Stimulated activated CD8-positive, alpha-beta memory T cell treated with anti-CD3 and anti-CD28 coated beads, Interleukin-15, amount 100 ng/mL, for 24 hours (primary cell): ENCODE results near the gene ZNF428.
A peak's percentile ranks its signal among the peaks of the same experiment; 100 is the strongest.
"Not testable (repeated sequence)": the region's sequence is repeated elsewhere in the genome, so short reads cannot be mapped to it uniquely, and the experiment has no call there.

Experiments used
- DNase-seq: peaks from one replicate; pipeline ENCODE4 v3.0.0-alpha.2; 2020; ENCODE audit warnings: low read depth

Gene ZNF428, protein sequence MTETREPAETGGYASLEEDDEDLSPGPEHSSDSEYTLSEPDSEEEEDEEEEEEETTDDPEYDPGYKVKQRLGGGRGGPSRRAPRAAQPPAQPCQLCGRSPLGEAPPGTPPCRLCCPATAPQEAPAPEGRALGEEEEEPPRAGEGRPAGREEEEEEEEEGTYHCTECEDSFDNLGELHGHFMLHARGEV

DNA sequence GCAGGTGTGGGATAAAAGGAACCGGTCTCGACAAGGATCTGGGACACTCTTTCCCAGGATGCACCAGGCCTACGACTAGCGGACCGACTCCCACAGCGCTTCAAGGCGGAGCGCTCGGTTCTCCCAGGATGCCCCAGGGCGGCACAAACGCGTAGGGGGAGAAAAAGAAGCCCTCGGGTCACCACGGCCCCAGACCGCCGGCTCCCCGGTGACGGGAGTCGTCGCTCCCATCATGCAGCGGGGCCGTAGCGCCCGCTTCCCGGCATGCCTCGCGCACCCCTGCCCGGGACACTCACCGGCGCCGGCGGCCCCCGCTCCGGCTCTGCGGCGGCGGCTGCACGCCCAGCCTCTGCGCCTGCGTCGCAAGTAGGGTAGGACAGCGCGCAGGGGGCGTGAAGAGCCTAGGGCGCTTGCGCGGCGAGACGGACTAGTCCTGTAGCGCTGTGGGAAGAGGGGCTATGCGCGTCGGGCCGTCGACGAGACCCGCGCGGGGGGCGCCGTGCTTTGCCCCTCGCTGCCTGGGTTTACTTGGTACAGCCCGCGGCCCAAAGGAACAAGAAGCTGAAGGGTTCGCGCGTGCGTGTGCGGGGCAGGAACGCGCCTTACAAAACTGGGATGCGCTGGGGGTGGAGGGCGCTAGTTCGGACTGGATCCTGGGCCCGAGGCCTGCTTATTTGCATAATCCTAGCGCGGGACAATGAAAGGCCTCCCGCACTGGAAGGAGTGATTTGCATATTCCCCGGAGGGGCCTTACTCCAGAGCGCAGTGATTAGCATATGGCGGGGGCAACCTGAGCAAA lies at the start of gene ZNF428:
TSS of gene ZNF428 (minus strand) at position 368 of the 799 bp plus-strand sequence. CDS start 5,325 bp downstream, outside the sequence.
- peak; percentile 71 for DNase-seq

- DNase-seq = peak; percentile 84
Observed at GRCh38 chr19:43668406-43669109, 49.1 kb upstream of the ZNF428 start.

DNA sequence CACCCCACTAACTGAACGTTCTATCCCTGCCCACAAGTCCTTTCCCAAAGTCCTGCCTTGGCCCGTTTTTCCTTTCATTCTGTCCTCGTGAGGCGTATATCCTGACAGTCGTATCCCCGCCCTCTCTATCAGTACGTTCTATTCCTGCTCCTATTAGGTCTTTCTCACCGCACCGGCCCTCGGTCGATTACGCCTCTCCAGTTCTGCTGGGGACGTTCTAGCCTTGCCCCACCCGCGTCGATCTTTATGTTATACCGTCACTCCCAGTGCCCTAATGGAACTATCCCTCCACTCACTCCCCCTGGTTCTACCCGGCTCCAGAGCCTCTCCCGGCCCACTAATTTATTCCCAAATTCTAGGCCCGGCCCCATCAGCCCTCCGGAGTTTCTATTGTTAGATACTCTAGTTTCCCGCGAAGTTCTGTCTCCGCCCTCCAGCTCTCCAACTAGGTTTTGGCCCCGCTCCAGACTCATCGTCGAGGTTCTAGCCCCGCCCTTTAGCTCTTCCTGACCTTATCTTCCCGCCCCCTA lies 48.5 kb upstream of the ZNF428 start:
- DNase-seq = no peak

- no peak for DNase-seq
Observed at GRCh38 chr19:43667126-43667875, 47.9 kb upstream of the ZNF428 start.

DNA sequence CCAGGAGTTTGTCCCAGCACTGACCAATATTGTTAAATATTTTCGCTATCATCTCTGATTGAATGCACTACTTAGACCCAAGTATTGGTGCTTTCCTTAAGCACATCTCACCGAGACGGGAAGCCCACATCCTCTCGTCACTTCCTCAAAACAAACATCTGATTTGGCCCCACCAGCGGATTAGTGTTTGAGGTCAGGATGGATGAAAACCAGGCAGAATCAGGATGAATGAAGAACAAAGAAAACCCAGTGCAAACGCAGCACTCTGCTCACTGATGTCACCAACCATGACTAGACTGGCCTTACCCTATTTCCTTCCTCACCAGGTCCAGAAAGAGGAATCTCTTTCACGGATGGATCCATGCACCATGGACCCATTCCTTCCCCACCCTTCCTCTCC lies 44.6 kb upstream of the ZNF428 start:
- DNase-seq = no peak

GRCh38 chr19:43662487-43662886 lies 43.1 kb upstream of the ZNF428 start:
- no peak for DNase-seq

DNA sequence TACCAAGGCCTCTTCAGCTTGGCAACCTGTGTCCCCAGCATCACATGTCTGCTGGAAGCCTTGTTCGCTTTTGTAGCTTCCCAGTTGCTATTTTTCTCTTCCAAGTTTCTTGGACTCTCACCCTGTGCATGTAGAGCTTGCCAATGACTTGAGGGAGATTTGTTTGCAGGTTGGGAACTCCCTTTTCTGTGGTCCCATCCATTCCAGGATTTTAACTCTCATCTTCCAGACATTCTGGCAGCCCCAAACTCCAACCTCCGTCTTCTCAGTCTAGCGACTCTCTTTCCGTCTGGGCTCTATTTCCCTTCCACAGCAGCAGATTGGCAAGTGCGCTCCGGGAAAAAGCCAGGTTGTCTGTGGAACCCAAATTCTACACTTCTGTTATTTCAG lies 41.5 kb upstream of the ZNF428 start:
- DNase-seq = no peak

GRCh38 chr19:43660301-43660970 lies 41.0 kb upstream of the ZNF428 start:
- DNase-seq = no peak

DNA sequence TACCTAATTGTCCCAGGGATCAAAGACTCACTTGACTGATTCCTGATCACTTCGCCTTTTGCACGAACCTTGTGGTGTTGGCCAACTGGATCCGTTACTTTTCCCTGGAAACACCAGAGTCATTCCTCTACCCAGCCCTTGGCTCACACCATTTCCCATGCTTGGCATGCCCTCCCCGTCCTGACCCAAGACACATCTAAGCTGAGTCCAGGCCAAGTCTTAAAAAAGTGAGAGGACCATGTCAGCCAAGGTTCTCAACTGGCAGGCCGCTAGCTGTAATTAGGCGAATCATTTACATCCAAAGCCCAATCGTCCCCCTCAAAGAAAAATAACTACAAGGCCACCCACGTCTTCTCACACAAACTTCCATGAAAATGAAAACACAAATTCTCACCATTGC lies 39.1 kb upstream of the ZNF428 start:
- DNase-seq = no peak

DNA sequence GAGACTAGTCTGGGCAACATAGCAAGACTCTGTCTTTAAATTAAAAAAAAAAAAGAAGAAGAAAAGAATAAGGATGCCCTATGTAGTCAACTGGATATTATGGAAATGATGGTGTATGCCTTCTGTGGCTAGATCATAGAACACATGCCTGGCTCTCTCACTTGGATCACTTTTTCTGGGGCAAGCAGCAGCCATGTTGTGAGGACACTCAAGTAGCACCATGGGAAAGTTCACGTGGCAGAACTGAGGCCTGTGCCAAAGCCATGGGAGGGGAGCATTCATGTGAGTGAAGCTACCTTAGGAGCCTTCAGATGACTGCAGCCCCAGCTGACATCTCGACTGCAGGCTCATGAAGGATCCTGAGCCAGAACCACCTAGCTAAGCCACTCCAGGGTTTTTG lies 38.6 kb upstream of the ZNF428 start:
- DNase-seq = no peak

DNA sequence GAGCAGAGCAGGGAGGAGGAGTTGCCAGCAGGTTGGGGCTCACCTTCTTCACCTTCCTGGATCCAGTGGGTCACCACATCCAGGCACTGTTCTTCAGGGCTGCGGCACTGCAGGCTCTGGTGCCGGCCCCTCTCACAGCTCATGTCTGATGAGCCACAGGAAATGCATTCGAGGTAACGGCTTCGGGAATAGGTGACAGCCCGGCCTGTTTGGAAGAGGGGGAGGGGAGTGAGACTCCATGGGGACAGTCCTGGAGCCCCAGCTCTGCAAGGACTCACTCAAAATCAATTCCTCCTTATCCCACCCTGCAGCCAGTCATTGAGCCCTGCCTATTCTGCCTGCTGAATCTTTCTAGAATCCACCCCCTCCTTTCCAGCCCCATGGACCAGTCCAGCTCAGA lies 37.0 kb upstream of the ZNF428 start:
- no peak for DNase-seq

GRCh38 chr19:43652546-43652874 lies 33.1 kb upstream of the ZNF428 start:
- no peak for DNase-seq

DNA sequence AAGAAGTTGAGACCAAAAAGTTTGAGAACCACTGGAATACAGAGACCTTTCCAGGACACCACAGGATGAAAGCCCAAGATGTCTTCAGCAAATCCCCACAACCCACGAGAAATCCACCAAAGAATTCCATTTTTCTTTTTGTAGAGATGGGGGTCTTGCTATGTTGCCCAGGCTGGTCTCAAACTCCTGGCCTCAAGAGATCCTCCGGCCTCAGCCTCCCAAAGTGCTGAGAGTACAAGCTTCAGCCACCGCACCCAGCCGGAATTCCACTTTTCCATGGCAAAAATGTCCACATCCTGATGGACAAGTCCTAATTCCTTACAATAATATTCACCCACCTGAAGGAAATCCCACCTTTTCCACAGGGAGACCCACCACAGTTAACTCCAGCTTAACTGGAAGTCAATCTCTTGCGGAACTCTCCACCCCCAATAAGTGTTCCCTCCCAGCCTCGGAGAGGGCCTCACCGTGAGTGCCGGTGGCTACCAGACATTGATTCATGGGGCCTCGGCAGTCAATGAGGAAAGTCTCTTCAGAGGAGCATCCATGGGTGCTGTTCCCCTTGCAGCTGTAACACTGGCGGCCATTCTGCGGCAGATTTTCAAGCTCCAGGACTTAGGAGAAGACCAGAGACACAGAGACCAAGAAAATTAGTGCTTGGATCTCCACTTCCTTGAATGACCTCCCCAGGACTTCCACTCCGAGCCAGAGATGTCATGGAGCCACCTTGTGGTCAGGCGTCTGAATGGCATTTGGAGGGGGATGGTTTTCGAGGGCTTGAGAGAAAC lies 32.5 kb upstream of the ZNF428 start:
- DNase-seq = no peak

GRCh38 chr19:43650276-43650675 lies 30.8 kb upstream of the ZNF428 start:
- not testable (repeated sequence) for DNase-seq

DNA sequence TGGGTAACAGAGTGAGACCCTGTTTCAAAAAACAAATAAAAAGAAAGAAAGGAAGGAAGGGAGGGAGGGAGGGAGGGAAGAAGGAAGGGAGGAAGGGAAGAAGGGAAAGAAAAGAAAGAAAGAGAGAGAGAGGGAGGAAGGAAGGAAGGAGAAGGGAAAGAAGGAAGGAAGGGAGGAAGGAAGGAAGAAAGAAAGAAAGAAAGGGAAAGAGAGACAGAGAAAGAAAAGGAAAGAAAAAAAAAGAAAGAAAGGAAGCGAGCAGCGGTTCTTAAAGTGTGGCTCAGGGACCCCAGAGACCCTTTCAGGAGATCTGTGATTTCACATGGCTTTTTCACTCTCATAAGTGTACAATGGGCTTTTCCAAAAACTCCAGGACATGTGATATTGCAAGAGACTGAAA lies 30.1 kb upstream of the ZNF428 start:
- DNase-seq = no peak

DNA sequence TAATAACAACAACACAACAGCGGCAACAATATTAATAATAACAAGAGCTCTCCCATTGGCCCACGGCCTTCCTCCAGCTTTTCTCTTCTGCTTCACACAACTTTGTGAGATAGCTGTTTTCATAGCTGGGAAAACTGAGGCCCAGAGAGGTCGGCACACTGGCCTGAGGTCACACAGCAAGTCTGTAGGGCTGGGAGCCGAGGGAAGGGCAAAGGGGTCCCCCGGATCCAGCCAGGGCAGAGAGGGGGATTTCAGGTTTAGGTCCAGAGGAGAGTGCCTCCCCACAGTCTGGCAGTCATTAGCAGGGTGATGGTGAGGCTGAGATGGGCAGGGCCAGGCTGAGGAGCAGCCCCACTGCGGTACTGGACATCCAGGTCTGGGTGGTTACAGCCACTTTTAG lies 29.2 kb upstream of the ZNF428 start:
- no peak for DNase-seq

GRCh38 chr19:43644181-43644580 lies 24.8 kb upstream of the ZNF428 start:
- no peak for DNase-seq

DNA sequence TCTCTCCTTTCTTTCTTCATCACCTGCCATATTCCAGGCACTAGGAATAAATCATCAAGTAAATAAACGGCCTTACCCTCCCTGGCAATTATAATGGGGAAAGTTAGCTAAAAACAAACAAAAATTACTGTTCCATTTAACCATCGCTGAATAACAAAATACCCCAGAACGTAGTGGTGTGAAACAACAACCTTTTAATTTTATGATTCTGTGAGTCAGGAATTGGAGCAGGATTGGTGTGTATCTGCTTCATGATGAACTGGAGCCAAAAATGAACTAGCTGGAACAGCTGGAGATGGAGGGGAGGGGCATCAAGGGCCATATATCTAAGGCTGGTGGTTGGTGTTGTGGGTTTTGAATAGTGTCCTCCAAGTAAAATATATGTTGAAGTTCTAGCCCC lies 23.9 kb upstream of the ZNF428 start:
- DNase-seq = no peak

GRCh38 chr19:43642531-43642930 lies 23.1 kb upstream of the ZNF428 start:
- DNase-seq = no peak

DNA sequence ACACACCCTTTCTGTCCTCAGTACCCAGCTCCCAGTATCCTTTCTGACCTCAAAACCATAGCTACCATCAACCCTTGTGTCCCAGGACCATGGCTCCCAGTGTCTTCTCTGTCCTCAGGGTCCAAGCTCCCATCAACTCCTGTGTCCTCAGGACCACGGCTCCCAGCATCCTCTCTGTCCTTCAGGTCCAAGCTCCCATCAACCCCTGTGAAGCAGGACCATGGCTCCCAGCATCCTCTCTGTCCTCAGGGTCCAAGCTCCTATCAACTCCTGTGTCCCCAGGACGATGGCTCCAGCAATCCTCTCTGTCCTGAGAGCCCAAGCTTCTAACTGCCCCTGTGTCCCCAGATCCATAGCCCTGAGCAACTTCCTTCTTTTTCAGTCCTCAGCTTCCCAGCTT lies 21.9 kb upstream of the ZNF428 start:
- DNase-seq = no peak

DNA sequence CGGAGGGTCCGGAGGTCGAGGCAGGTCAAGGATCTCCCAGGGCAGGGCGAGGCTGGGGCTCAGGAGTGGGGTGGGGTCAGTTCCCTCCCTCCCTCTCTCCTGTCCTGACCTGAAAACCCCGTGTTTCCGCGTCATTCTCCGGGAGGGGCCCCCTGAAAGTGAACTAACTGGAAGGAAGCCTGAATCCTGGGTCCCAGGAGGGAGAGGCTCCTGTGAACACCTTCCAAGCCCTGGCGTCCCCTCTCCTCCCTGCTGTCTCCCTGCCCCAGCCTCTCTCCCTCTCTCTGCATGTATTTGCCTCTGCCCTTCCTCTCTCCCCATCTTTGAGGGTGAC lies 21.0 kb upstream of the ZNF428 start:
- DNase-seq = no peak
